PC-9 (cell line): Measurements from ENCODE around the gene DLG2. TPM values are rescaled to one million over a fixed set of nuclear protein-coding genes. Genes with fewer than 3 reads are reported as not detected.

Experiments used
- BruUV-seq: library from RNA; stranded (reverse); fragments of 400-500 nt; replicated peaks from 2 replicates; lab custom pipeline; 2021; lab: Mats Ljungman, UMichigan
- CTCF ChIA-PET: fragments of 300-600 bp; sonication (Branson Sonifier 250); formaldehyde crosslinking; loops from one replicate; lab custom pipeline; 2022; ENCODE audit warnings: antibody characterized with exemption; lab: Charles Lee
- POLR2A ChIA-PET: fragments of 300-600 bp; sonication (Branson Sonifier 250); formaldehyde crosslinking; loops from one replicate; lab custom pipeline; 2022; ENCODE audit warnings: antibody characterized with exemption; ENCODE audit not compliant: unreplicated experiment; lab: Charles Lee
- DNase-seq, 2 experiments: peaks; one replicate each; pipeline versions ENCODE4 v3.0.0 to v3.0.0-alpha.2; 2015 to 2022; ENCODE audit warnings: mixed read lengths in 1 of 2
- H2AFZ ChIP-seq: fragments of 200-600 bp; sonication (generic); 2 replicates; pipeline ENCODE4 v1.8.1; 2017; ENCODE audit warnings: antibody characterized with exemption
- H3F3A ChIP-seq: fragments of 200-600 bp; sonication (generic); 2 replicates; pipeline ENCODE4 v1.8.1; 2017; ENCODE audit warnings: antibody characterized with exemption, mild to moderate bottlenecking, low read depth; ENCODE audit not compliant: insufficient read depth
- H3K27ac ChIP-seq: fragments of 200-600 bp; sonication (generic); 2 replicates; pipeline ENCODE4 v1.6.1; 2016; ENCODE audit warnings: mixed run types
- H3K27me3 ChIP-seq: fragments of 200-600 bp; sonication (generic); 2 replicates; pipeline ENCODE4 v1.6.1; 2016; ENCODE audit warnings: low read depth, mixed run types; ENCODE audit not compliant: insufficient read depth
- H3K36me3 ChIP-seq: fragments of 200-600 bp; sonication (generic); 2 replicates; pipeline ENCODE4 v1.6.1; 2016; ENCODE audit warnings: low read depth, mixed run types
- H3K4me1 ChIP-seq: fragments of 200-600 bp; sonication (generic); replicated peaks from 2 replicates; pipeline ENCODE4 v1.6.1; 2016; ENCODE audit warnings: mixed run types; ENCODE audit not compliant: insufficient read depth
- H3K4me2 ChIP-seq: fragments of 200-600 bp; sonication (generic); 2 replicates; pipeline ENCODE4 v1.6.1; 2017; ENCODE audit warnings: mixed run types
- H3K4me3 ChIP-seq: fragments of 200-600 bp; sonication (generic); 2 replicates; pipeline ENCODE4 v1.6.1; 2016; ENCODE audit warnings: mixed run types
- H3K79me2 ChIP-seq: fragments of 200-600 bp; sonication (generic); 2 replicates; pipeline ENCODE4 v1.6.1; 2017; ENCODE audit warnings: low read depth, mixed run types
- H3K9me2 ChIP-seq: fragments of 200-600 bp; sonication (generic); 2 replicates; pipeline ENCODE4 v1.8.1; 2017; ENCODE audit warnings: mild to moderate bottlenecking; ENCODE audit not compliant: insufficient read depth
- H3K9me3 ChIP-seq: fragments of 200-600 bp; sonication (generic); 2 replicates; pipeline ENCODE4 v1.8.1; 2016; ENCODE audit warnings: low read depth; ENCODE audit not compliant: insufficient read depth
- H4K20me1 ChIP-seq: fragments of 200-600 bp; sonication (generic); 2 replicates; pipeline ENCODE4 v1.8.1; 2017; ENCODE audit not compliant: insufficient read depth
- CTCF ChIP-seq: fragments of 200-600 bp; sonication (generic); conservative IDR thresholded peaks from 2 replicates; pipeline ENCODE4 v1.6.1; 2017; ENCODE audit warnings: mixed run types, antibody characterized with exemption, mild to moderate bottlenecking, moderate library complexity
- EZH2 ChIP-seq: fragments of 200-600 bp; sonication (generic); IDR thresholded peaks from 2 replicates; pipeline ENCODE4 v1.8.0; 2017; ENCODE audit warnings: antibody characterized with exemption, low read depth
- intact Hi-C: fragments of 100-400 bp; cut with micrococcal nuclease; formaldehyde crosslinking; loops from one replicate; pipeline ENCODE4 v1.10.0; 2022; ENCODE audit not compliant: unreplicated experiment
- total RNA-seq: library from RNA; stranded (reverse); gene quantifications from 2 replicates; pipeline ENCODE4 v1.2.3, GENCODE V29; 2021

The DLG2 gene
- total RNA-seq, 1 experiment from 2014 or later = 6.4 TPM

- ChIA-PET POLR2A (interaction anchor here (0.6 kb wide), 1 partner anchor 135 kb away, joined by 6 read pairs; no protein-coding TSS in a partner anchor), CTCF (no interaction called here)
- H3F3A ChIP-seq = no peaks in the 10 kb centered on the region
- H2AFZ ChIP-seq = no peak overlapping the region; the same call in 1 of the 2 replicates
- DNase-seq = no peak
- no TSS peak for BruUV-seq
- intact Hi-C loops = no loop called here
- no peaks in the 10 kb centered on the region; the same call in 1 of the 2 replicates for H3K9me2 ChIP-seq
- no peaks in the 10 kb centered on the region for H3K4me1 ChIP-seq
- TF ChIP-seq CTCF (no peak), EZH2 (no peak)
- no peak overlapping the region for H3K4me3 ChIP-seq
- no peak overlapping the region for H3K27ac ChIP-seq
- H3K4me2 ChIP-seq = no peak overlapping the region
- no peaks in the 10 kb centered on the region for H3K27me3 ChIP-seq
- H3K36me3 ChIP-seq = no peaks in the 10 kb centered on the region
- no peaks in the 10 kb centered on the region for H4K20me1 ChIP-seq
- H3K79me2 ChIP-seq = no peaks in the 10 kb centered on the region
- no peaks in the 10 kb centered on the region for H3K9me3 ChIP-seq
Observed at GRCh38 chr11:84580428-84580827, 1046.7 kb downstream of the DLG2 start.

- CTCF ChIA-PET = no interaction called here
- H3F3A ChIP-seq = no peaks in the 10 kb centered on the region
- H3K9me2 ChIP-seq = no peaks in the 10 kb centered on the region
- no peaks in the 10 kb centered on the region for H4K20me1 ChIP-seq
- TF ChIP-seq EZH2 = no peak
- TF ChIP-seq CTCF = no peak
- no peak overlapping the region for H3K4me3 ChIP-seq
- H2AFZ ChIP-seq = no peak overlapping the region
- H3K27me3 ChIP-seq = no peaks in the 10 kb centered on the region
- H3K9me3 ChIP-seq = no peaks in the 10 kb centered on the region
- no peak overlapping the region for H3K27ac ChIP-seq
- H3K36me3 ChIP-seq = no peaks in the 10 kb centered on the region
- no TSS peak for BruUV-seq
- POLR2A ChIA-PET = no interaction called here
- no peak overlapping the region for H3K4me2 ChIP-seq
- H3K4me1 ChIP-seq = no peaks in the 10 kb centered on the region
- intact Hi-C loops = no loop called here
- H3K79me2 ChIP-seq = no peaks in the 10 kb centered on the region
- no peak for DNase-seq
Observed at GRCh38 chr11:84573868-84574267, 1053.3 kb downstream of the DLG2 start.

- Histone ChIP-seq H3K9me2 (no peaks in the 10 kb centered on the region), H2AFZ (no peak overlapping the region)
- BruUV-seq = no TSS peak
Observed at GRCh38 chr11:84566671-84567070, 1060.5 kb downstream of the DLG2 start.

More at GRCh38 chr11:84566671-84567070, 1060.5 kb downstream of the DLG2 start:
- no peak for DNase-seq
- ChIA-PET CTCF (interaction anchor here (1.2 kb wide), 1 partner anchor 9 kb away, joined by 3 read pairs; no protein-coding TSS in a partner anchor), POLR2A (no interaction called here)
- no peaks in the 10 kb centered on the region for H3K36me3 ChIP-seq
- H3K27me3 ChIP-seq = no peaks in the 10 kb centered on the region
- H3K4me3 ChIP-seq = no peak overlapping the region
- no peak overlapping the region for H3K27ac ChIP-seq
- H3K9me3 ChIP-seq = no peaks in the 10 kb centered on the region
- no peaks in the 10 kb centered on the region for H3K79me2 ChIP-seq
- intact Hi-C loops = no loop called here
- no peak for TF ChIP-seq CTCF
- no peak for TF ChIP-seq EZH2
- no peaks in the 10 kb centered on the region for H4K20me1 ChIP-seq
- no peaks in the 10 kb centered on the region for H3F3A ChIP-seq
- H3K4me1 ChIP-seq = no peaks in the 10 kb centered on the region
- no peak overlapping the region for H3K4me2 ChIP-seq
